ENCODE results near the gene MCCC1.
A peak's percentile ranks its signal among the peaks of the same experiment; 100 is the strongest.

The MCCC1 gene

DNA sequence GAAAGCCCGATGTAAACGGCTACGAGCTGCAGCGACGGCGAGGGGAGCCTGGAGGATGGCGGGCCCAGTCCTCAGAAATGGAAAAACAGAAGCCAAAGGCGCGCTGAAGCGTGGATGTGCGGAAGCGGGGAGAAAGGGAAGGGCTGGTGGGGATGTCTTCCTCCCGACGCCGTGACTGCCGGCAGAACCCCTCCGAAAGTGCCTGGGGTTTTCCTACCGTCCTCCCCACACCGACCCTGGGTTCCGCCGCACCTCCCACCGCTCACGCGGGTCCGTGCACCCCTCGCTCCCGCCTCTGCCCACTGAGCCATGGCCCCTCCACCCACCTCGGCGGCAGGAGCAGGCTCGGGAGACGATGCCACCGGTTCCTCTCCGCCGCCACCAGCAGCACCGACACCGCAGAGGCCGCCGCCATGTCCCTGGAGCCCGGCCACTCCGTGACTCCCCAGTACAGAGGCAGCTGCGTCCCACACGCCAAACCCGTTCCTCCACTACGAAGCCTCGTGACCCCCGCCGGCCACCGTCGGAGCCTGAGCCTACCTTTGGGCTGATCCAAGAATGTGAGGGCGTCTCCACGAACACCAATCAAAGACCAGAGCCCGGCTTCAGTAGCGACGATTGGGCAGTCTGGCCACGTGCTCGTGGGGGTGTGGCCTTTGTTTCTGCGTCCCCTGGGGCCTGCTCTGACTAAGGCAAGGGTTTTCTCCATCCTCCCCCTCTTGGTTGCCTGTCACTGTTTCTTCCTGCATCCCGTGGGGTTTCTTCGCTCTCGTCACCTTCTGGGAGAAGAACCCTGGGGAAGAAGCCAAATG is at the start of gene MCCC1:
Gene MCCC1, minus strand, starts transcription at position 471 of the 812 bp plus-strand sequence. Its CDS starts 56 bp downstream, at position 415.
- peak within 1 kb of the TSS; percentile 95 for H3K4me3 ChIP-seq (ENCODE audit: low read depth, low read length)
- POLR2A ChIA-PET = interaction anchor here (1.0 kb wide), 1 partner anchor 13 kb away, joined by 3 read pairs; no protein-coding TSS in a partner anchor
- TF ChIP-seq, protein P1, sequence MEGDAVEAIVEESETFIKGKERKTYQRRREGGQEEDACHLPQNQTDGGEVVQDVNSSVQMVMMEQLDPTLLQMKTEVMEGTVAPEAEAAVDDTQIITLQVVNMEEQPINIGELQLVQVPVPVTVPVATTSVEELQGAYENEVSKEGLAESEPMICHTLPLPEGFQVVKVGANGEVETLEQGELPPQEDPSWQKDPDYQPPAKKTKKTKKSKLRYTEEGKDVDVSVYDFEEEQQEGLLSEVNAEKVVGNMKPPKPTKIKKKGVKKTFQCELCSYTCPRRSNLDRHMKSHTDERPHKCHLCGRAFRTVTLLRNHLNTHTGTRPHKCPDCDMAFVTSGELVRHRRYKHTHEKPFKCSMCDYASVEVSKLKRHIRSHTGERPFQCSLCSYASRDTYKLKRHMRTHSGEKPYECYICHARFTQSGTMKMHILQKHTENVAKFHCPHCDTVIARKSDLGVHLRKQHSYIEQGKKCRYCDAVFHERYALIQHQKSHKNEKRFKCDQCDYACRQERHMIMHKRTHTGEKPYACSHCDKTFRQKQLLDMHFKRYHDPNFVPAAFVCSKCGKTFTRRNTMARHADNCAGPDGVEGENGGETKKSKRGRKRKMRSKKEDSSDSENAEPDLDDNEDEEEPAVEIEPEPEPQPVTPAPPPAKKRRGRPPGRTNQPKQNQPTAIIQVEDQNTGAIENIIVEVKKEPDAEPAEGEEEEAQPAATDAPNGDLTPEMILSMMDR (IDR thresholded peaks at IDR 0.05; ENCODE audit: insufficient read depth, low read length, missing control alignments) = no peak
- peak; percentile 90 for DNase-seq (ENCODE audit: low read depth, low spot score)
- CTCF ChIA-PET = interaction anchor here (1.1 to 3.5 kb wide), 4 partner anchors 14 to 385 kb away, joined by 5 to 13 read pairs (median 7); no protein-coding TSS in a partner anchor

DNA sequence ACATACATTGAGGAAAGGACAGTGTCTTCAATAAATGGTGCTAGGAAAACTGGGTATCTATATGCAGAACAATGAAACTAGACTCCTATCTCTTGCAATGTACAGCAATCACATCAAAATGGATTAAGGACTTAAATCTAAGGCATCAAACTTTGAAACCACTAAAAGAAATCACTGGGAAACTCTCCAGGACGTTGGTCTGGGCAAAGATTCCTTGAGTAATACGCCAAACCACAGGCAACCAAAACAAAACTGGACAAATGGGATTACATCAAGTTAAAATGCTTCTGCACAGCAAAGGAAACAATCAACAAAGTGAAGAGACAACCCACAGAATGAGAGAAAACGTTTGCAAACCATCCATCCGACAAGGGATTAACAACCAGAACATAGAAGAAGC is 48.8 kb upstream of the MCCC1 start:
- ChIA-PET POLR2A (no interaction called here), CTCF (interaction anchor here (1.2 to 1.4 kb wide), 2 partner anchors 14 to 234 kb away, joined by 3 to 4 read pairs; no protein-coding TSS in a partner anchor)
- DNase-seq (ENCODE audit: low read depth, low spot score) = peak; percentile 24
- TF ChIP-seq, protein P1 (IDR thresholded peaks at IDR 0.05; ENCODE audit: insufficient read depth, low read length, missing control alignments) = no peak
- no peak overlapping the region for H3K4me3 ChIP-seq (ENCODE audit: low read depth, low read length)

DNA sequence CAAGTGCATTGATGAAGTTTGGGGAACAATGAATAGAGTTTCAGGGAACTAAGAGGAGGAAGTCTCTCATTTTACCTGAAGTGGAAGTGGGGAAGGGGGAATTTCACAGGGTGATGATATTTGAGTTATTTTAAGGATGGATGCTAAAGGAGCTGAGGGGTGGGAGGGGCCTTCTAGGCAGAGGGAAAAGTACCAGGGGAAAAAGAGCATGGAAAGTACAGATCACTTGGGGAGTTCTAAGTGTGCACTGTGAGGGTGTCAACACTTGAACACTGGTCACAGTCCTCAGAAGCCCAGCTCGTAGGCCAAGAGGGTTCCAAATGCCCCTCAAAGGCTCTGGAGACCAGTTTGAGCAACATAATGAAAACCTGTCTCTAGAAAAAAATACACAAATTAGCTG is 45.1 kb upstream of the MCCC1 start:
- TF ChIP-seq, protein P1 (IDR thresholded peaks at IDR 0.05; ENCODE audit: insufficient read depth, low read length, missing control alignments) = no peak
- DNase-seq (ENCODE audit: low read depth, low spot score) = no peak
- CTCF ChIA-PET = no interaction called here
- no peak overlapping the region for H3K4me3 ChIP-seq (ENCODE audit: low read depth, low read length)
- POLR2A ChIA-PET = no interaction called here

DNA sequence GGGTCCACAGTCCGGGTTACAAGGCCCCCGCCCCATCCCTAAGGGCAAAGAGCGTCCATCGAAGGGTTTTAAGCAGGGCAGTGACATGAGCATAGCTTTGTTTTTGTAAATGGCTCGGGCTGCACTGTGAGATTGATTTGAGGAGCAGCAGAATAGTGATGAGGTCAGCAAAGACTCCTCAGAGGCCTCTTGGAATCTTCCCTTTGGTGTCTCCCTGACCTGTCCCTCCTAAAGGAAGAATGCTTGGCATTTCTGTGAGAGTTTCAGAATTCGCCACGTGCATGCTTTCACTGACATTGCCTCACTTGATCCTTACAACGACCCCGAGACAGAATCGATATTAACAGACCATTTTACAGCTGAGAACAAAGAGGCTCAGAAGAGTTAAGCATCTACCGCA is 42.9 kb upstream of the MCCC1 start:
- ChIA-PET CTCF (interaction anchor here (1.3 to 5.3 kb wide), 4 partner anchors 19 to 244 kb away, joined by 5 to 29 read pairs (median 6); no protein-coding TSS in a partner anchor), POLR2A (no interaction called here)
- TF ChIP-seq, protein P1 (IDR thresholded peaks at IDR 0.05; ENCODE audit: insufficient read depth, low read length, missing control alignments) = no peak
- no peak overlapping the region for H3K4me3 ChIP-seq (ENCODE audit: low read depth, low read length)
- no peak for DNase-seq (ENCODE audit: low read depth, low spot score)

DNA sequence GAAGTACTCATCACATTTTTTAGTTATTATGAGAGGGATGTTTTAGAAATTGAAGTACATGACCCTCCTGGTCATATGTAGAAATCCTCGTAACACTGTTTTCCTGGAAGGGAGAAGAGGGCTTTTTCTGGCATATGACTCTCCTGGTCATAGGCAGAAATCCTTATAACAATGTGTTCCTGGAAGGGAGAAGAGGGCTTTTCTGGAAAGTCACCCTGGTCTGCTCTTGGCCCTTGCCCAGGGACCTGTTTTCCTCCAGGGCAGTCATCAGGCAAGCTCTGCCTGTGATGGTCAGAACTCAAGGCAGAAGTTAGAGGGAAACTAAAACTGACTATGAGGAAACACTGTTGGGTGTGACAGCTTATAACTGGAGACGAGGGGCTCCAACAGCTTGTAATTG is 35.5 kb upstream of the MCCC1 start:
- DNase-seq (ENCODE audit: low read depth, low spot score) = no peak
- H3K4me3 ChIP-seq (ENCODE audit: low read depth, low read length) = no peak overlapping the region
- POLR2A ChIA-PET = no interaction called here
- TF ChIP-seq, protein P1 (IDR thresholded peaks at IDR 0.05; ENCODE audit: insufficient read depth, low read length, missing control alignments) = no peak
- CTCF ChIA-PET = interaction anchor here (1.3 to 1.9 kb wide), 2 partner anchors 10 to 13 kb away, joined by 3 to 7 read pairs; no protein-coding TSS in a partner anchor

DNA sequence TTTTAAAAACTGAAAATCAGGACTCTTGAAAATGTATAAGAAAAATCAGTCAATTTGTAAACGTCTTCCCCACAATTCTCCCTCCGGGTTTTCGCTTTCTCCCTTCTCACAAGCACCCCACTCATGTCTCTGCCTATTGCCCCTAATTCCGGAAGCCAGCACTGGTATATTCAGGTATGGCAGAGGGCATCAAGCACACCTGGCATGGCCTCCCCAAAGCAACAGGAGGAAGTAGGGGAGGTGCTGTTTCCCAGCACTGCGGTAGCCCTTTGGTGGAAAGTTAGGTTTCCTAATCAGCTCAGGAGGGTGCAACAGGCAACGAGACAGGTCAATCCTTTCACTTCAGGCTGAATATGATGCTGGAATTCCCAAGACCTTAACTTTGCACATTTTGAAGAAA is 33.1 kb upstream of the MCCC1 start:
- no peak for DNase-seq (ENCODE audit: low read depth, low spot score)
- TF ChIP-seq, protein P1 (IDR thresholded peaks at IDR 0.05; ENCODE audit: insufficient read depth, low read length, missing control alignments) = no peak
- ChIA-PET CTCF (interaction anchor here (0.9 to 1.3 kb wide), 6 partner anchors 8 to 256 kb away, joined by 3 to 5 read pairs (median 3); no protein-coding TSS in a partner anchor), POLR2A (no interaction called here)
- H3K4me3 ChIP-seq (ENCODE audit: low read depth, low read length) = no peak overlapping the region

All from AG04449 (cell line).